Measurements from ENCODE around the gene DPEP3. TPM values are rescaled to one million over a fixed set of nuclear protein-coding genes. Genes with fewer than 3 reads are reported as not detected.

The DPEP3 gene
- total and polyA plus RNA-seq, 2 donors (not counting 1 experiment from before 2014, with no cell fraction given): 1.9 to 2.0 TPM

DNA sequence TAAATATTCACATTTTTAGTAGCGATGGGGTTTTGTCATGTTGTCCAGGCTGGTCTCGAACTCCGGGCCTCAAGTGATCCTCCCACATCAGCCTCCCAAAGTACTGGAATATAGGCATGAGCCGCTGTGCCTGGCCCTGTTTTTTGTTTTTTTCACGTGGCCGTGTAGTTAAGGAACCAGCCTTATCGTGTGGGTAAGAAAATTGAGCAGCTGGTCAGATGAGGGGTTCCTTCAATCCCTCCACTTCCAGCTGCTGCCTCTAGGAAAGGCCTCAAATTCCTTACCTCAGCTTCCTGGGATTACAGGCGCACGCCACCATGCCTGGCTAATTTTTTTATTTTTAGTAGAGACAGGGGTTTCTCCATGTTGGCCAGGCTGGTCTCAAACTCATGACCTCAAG is 24.9 kb upstream of the DPEP3 start:
- intact Hi-C loops (cut with micrococcal nuclease): no loop called here
- no peaks in the 10 kb centered on the region for H3K27me3 Mint-ChIP-seq
- H2AFZ ChIP-seq (ENCODE audit: insufficient read depth, low read depth, low read length, poor library complexity, severe bottlenecking): no peak overlapping the region
- H3K27ac Mint-ChIP-seq: peak overlapping the region; percentile 96
- WGBS (ENCODE audit: insufficient coverage): 94% methylated on average over 6 of the region's 9 CpGs
- no peaks in the 10 kb centered on the region for H4K20me1 ChIP-seq (ENCODE audit: control insufficient read depth, insufficient read depth, low read length, poor library complexity, severe bottlenecking)
- H3K9me3 ChIP-seq (ENCODE audit: control extremely low read depth in 1 of 3, control insufficient read depth in 2 of 3, insufficient read depth in 1 of 3, low read length in 2 of 3): no peaks in the 10 kb centered on the region
- no peak overlapping the region for H3K4me3 ChIP-seq (ENCODE audit: control extremely low read depth in 1 of 5, extremely low read depth in 1 of 5, insufficient read depth in 1 of 5, low read depth in 2 of 5, low read length in 4 of 5)
- H3K9me3 Mint-ChIP-seq (ENCODE audit: insufficient read depth): no peaks in the 10 kb centered on the region
- peaks cover 39% of the 10 kb centered on the region for H3K4me1 Mint-ChIP-seq
- peaks cover 36 to 46% of the 10 kb centered on the region in 2 donors for H3K4me1 ChIP-seq (ENCODE audit: control insufficient read depth in 2 of 2, insufficient read depth in 2 of 2, low read length in 2 of 2)
- ChIA-PET CTCF (interaction anchor here (0.7 to 28.7 kb wide), 16 partner anchors 9 to 484 kb away, joined by 3 to 320 read pairs (median 4); partner anchors contain the start of genes DDX28, DPEP2NB, DUS2 and NRN1L), POLR2A (interaction anchor here (0.9 to 5.3 kb wide), 12 partner anchors 8 to 68 kb away, joined by 3 to 37 read pairs (median 7); partner anchors contain the start of genes DDX28, DPEP2NB, DUS2 and SLC12A4)
- no peaks in the 10 kb centered on the region for H3K36me3 ChIP-seq (replicated peaks in 1 of 2; ENCODE audit: control extremely low read depth in 1 of 2, control insufficient read depth in 1 of 2, extremely low read depth in 1 of 2, insufficient read depth in 2 of 2, low read length in 1 of 2)
- no peaks in the 10 kb centered on the region for H3K27me3 ChIP-seq (replicated peaks in 1 of 4; ENCODE audit: control extremely low read depth in 1 of 4, control insufficient read depth in 3 of 4, insufficient read depth in 4 of 4, low read length in 3 of 4)
- TF ChIP-seq EZH2 (IDR thresholded peaks at IDR 0.05; ENCODE audit: borderline replicate concordance, insufficient read depth, low read depth, low read length, poor library complexity, severe bottlenecking): no peak
- TF ChIP-seq, protein P1, sequence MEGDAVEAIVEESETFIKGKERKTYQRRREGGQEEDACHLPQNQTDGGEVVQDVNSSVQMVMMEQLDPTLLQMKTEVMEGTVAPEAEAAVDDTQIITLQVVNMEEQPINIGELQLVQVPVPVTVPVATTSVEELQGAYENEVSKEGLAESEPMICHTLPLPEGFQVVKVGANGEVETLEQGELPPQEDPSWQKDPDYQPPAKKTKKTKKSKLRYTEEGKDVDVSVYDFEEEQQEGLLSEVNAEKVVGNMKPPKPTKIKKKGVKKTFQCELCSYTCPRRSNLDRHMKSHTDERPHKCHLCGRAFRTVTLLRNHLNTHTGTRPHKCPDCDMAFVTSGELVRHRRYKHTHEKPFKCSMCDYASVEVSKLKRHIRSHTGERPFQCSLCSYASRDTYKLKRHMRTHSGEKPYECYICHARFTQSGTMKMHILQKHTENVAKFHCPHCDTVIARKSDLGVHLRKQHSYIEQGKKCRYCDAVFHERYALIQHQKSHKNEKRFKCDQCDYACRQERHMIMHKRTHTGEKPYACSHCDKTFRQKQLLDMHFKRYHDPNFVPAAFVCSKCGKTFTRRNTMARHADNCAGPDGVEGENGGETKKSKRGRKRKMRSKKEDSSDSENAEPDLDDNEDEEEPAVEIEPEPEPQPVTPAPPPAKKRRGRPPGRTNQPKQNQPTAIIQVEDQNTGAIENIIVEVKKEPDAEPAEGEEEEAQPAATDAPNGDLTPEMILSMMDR (IDR thresholded peaks at IDR 0.05): no peak
- H3K27ac ChIP-seq (ENCODE audit: low read length in 2 of 2): peak overlapping the region; percentile 72 to 89
- H3K79me2 ChIP-seq (ENCODE audit: control insufficient read depth, insufficient read depth, low read length): peaks cover 10% of the 10 kb centered on the region
- peak overlapping the region; percentile 61 for H3K4me2 ChIP-seq (replicated peaks; ENCODE audit: low read depth, low read length, poor library complexity, severe bottlenecking)
- ATAC-seq (ENCODE audit: low read depth) (no peak), DNase-seq (no peak)
- peak overlapping the region; percentile 69 for H3K4me3 Mint-ChIP-seq
- no peak overlapping the region for H3K9ac ChIP-seq (ENCODE audit: low read length)

DNA sequence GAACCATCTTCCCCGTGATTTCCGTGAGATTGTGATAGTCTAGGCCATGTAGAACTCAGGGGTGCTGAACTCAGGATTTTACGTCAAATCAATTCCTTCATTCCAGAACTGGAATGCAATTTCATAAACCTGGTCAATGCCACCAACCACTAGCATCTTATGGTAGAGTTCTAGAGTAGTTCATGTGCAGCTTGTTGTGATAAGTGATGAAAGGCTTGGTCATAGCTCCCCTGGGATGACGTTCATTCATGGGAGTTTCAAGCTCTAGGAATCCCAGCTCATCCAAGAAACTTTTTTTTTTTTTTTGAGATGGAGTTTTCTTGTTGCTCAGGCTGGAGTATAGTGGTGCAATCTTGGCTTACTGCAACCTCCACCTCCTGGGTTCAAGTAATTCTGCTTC is 22.7 kb upstream of the DPEP3 start:
- no peak overlapping the region for H3K9ac ChIP-seq (ENCODE audit: low read length)
- H3K27me3 ChIP-seq (replicated peaks in 1 of 4; ENCODE audit: control extremely low read depth in 1 of 4, control insufficient read depth in 3 of 4, insufficient read depth in 4 of 4, low read length in 3 of 4): no peaks in the 10 kb centered on the region
- H3K9me3 Mint-ChIP-seq (ENCODE audit: insufficient read depth): no peaks in the 10 kb centered on the region
- no peak overlapping the region for H3K27ac ChIP-seq (ENCODE audit: low read length in 2 of 2)
- TF ChIP-seq EZH2 (IDR thresholded peaks at IDR 0.05; ENCODE audit: borderline replicate concordance, insufficient read depth, low read depth, low read length, poor library complexity, severe bottlenecking): no peak
- TF ChIP-seq, protein P1 (IDR thresholded peaks at IDR 0.05): no peak
- no peak overlapping the region for H3K4me3 Mint-ChIP-seq
- intact Hi-C loops (cut with micrococcal nuclease): no loop called here
- H3K27me3 Mint-ChIP-seq: no peaks in the 10 kb centered on the region
- H3K27ac Mint-ChIP-seq: peak overlapping the region; percentile 80
- DNase-seq (no peak), ATAC-seq (ENCODE audit: low read depth) (no peak)
- H3K36me3 ChIP-seq (replicated peaks in 1 of 2; ENCODE audit: control extremely low read depth in 1 of 2, control insufficient read depth in 1 of 2, extremely low read depth in 1 of 2, insufficient read depth in 2 of 2, low read length in 1 of 2): no peaks in the 10 kb centered on the region
- POLR2A ChIA-PET: interaction anchor here (0.7 to 1.8 kb wide), 2 partner anchors 9 to 111 kb away, joined by 5 to 11 read pairs; no protein-coding TSS in a partner anchor
- H3K4me1 ChIP-seq (ENCODE audit: control insufficient read depth in 2 of 2, insufficient read depth in 2 of 2, low read length in 2 of 2): peaks cover 53 to 67% of the 10 kb centered on the region in 2 donors
- H3K4me3 ChIP-seq (ENCODE audit: control extremely low read depth in 1 of 5, extremely low read depth in 1 of 5, insufficient read depth in 1 of 5, low read depth in 2 of 5, low read length in 4 of 5): no peak overlapping the region
- H3K4me1 Mint-ChIP-seq: peaks cover 58% of the 10 kb centered on the region
- 88% methylated on average over 1 of the region's 4 CpGs for WGBS (ENCODE audit: insufficient coverage)
- H3K9me3 ChIP-seq (ENCODE audit: control extremely low read depth in 1 of 3, control insufficient read depth in 2 of 3, insufficient read depth in 1 of 3, low read length in 2 of 3): peaks cover 0 to 9% (median 0%) of the 10 kb centered on the region in 3 donors
- no peaks in the 10 kb centered on the region for H4K20me1 ChIP-seq (ENCODE audit: control insufficient read depth, insufficient read depth, low read length, poor library complexity, severe bottlenecking)
- no peak overlapping the region for H3K4me2 ChIP-seq (replicated peaks; ENCODE audit: low read depth, low read length, poor library complexity, severe bottlenecking)
- CTCF ChIA-PET: interaction anchor here (1.5 to 28.7 kb wide), 3 partner anchors 11 to 39 kb away, joined by 9 to 320 read pairs (median 21); partner anchors contain the start of genes DDX28 and DUS2
- H3K79me2 ChIP-seq (ENCODE audit: control insufficient read depth, insufficient read depth, low read length): peaks cover 11% of the 10 kb centered on the region
- H2AFZ ChIP-seq (ENCODE audit: insufficient read depth, low read depth, low read length, poor library complexity, severe bottlenecking): no peak overlapping the region
